Loucy (cell line): ENCODE measurements around the gene SPRED2.

Experiments
- EZH2phosphoT487 ChIP-seq: fragments of 200-600 bp; IDR thresholded peaks from 2 replicates; pipeline ENCODE4 v1.6.1; 2018; ENCODE audit warnings: antibody characterized with exemption, mild to moderate bottlenecking, moderate library complexity, borderline replicate concordance
- TF ChIP-seq, protein P1 (sequence below): fragments of 200-600 bp; sonication (generic); conservative IDR thresholded peaks from 2 replicates; pipeline ENCODE4 v1.5.1; 2014; ENCODE audit warnings: mild to moderate bottlenecking, antibody characterized with exemption, low read length

DNA sequence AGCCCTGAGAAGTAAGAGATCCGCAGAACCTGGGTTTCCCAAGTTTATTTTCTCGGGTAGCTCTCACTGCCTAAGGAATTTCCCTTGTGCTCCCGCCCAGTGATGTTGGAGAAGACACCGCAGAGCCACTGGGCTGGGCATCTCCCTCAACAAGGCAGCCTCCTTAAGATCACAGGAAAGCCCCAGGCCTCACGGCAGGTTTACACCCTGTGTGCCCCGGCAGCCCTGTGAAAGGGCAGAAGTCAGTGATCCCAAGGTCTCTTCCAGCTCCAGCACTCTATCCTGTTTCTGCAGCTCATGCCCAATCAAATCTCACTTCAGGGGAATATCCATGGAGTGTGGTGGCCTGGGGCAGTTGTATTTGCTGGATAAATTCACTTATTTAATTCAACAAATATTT is 138.3 kb downstream of the SPRED2 start:
- TF ChIP-seq, protein P1, sequence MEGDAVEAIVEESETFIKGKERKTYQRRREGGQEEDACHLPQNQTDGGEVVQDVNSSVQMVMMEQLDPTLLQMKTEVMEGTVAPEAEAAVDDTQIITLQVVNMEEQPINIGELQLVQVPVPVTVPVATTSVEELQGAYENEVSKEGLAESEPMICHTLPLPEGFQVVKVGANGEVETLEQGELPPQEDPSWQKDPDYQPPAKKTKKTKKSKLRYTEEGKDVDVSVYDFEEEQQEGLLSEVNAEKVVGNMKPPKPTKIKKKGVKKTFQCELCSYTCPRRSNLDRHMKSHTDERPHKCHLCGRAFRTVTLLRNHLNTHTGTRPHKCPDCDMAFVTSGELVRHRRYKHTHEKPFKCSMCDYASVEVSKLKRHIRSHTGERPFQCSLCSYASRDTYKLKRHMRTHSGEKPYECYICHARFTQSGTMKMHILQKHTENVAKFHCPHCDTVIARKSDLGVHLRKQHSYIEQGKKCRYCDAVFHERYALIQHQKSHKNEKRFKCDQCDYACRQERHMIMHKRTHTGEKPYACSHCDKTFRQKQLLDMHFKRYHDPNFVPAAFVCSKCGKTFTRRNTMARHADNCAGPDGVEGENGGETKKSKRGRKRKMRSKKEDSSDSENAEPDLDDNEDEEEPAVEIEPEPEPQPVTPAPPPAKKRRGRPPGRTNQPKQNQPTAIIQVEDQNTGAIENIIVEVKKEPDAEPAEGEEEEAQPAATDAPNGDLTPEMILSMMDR, result no peak
- no peak for TF ChIP-seq EZH2phosphoT487
